HS-27A (cell line): ENCODE measurements around the gene OSR1.
A peak's percentile ranks its signal among the peaks of the same experiment; 100 is the strongest.

Experiments
- DNase-seq: peaks from one replicate; pipeline ENCODE4 v3.0.0-alpha.2; 2012; ENCODE audit warnings: low read depth, missing footprints

Gene OSR1

DNA sequence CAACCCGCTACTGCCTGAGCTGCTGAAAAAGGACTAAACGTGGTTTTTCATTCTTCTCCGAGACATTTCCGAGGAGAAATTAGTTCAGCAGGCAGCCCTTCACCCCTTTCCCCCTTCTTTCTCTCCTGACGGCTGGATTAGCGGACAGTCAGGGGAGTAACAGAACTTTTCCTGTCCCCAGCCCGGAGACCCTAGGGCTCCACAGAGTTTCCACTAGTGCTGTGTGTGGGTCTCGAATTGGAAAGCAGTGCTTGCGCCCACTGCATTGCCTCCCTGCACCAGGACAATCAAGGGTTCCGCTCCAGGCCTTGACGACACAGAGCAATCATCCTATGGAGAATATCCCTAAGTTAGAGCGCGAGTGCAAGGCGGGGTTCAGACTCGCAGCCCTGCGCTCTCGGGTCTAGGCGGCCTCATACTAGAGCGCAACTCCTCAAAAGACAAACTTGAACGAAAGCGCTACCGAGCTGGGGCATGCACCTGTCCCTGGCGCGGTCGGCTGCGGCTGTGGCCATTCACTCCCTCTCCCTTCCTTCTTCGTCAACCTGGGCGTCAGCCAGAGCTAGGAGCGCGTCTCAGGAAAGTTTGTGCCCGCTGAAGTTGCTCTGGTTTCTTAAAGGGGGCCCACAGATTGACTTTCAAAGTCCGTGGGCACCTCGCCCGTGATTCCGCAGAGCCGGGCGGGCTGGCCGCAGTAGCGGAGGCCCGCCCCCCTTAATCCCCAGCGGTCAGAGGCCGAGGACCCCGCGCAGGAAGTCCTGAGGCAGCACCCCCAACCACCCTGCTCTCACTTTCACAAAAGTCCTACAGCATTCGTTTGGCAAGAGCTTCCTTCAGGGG is 801 bp downstream of the OSR1 start:
- no peak for DNase-seq

DNA sequence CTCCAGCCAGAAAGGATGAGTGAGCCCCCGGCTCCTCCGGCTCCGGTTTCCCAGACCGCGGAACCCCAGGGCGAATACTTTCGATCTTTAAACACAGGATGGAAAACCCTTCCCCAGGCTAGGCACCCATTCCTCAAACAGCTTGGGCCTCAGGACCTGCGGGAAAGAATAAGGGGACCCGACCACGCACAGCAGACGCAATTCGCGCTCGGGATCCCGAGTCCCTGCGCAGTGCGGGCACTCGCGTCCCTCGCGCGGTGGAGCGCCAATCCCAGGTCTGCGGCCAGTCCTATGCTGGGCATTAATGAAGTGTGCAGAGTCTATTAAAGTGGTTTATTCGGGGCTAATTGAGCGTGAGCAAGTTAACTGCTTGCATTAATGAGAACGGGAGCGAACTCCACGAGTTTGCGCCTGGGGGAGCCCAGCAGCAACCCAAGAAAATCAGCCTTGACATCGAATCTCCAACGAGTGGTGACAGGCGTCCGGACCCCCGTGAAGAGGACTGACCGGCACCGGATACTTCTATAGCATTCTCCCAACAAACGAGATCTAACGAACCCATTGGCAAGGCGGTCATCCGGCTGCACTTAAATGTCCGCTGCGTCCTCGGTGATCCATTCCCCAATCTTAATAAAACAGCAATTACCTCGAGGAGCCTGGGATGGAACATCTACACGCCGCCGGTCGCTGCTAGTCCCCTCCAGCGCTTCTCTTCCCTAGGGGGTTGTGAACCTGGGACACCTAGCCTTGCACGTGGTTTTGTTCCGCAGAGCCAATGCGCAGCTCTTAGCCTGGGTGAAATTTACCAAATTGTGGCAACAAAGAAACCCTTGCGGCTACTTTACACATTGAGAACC is 1.6 kb downstream of the OSR1 start:
- DNase-seq: no peak

DNA sequence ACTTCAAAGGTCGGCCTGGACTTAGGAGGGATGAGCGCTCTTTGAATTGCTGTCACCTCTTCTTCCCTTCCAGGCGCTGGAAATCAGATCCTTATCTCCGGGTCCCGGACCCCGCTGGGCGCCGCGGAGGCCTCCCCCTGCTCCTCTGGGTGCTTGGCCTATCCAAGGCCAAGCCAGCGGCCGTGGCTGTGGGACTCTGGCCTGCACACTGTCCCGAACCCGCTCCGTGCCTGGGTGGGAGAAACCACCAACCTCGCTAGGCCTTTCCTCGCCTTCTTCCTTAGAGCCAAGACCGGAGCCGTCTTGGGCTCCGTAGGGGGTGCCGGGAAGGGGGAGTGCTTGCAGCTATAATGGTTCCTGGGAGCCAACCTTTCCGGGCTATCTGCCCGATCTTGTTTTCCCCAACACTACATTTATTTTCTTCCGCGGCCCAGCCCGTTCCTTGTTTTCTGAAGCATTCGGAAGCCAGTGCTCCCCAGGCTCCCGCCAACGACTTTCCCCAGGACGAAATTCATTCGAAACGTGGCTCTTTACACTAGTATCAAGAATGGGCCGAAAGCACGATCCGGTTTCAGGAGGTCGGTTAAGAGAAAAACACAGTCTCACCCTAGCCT is 2.4 kb downstream of the OSR1 start:
- DNase-seq: no peak

- DNase-seq: no peak
Observed at GRCh38 chr2:19355416-19355821, 3.0 kb downstream of the OSR1 start.

GRCh38 chr2:19355014-19355405 is 3.4 kb downstream of the OSR1 start:
- no peak for DNase-seq

GRCh38 chr2:19353721-19354050 is 4.7 kb downstream of the OSR1 start:
- DNase-seq: no peak

DNA sequence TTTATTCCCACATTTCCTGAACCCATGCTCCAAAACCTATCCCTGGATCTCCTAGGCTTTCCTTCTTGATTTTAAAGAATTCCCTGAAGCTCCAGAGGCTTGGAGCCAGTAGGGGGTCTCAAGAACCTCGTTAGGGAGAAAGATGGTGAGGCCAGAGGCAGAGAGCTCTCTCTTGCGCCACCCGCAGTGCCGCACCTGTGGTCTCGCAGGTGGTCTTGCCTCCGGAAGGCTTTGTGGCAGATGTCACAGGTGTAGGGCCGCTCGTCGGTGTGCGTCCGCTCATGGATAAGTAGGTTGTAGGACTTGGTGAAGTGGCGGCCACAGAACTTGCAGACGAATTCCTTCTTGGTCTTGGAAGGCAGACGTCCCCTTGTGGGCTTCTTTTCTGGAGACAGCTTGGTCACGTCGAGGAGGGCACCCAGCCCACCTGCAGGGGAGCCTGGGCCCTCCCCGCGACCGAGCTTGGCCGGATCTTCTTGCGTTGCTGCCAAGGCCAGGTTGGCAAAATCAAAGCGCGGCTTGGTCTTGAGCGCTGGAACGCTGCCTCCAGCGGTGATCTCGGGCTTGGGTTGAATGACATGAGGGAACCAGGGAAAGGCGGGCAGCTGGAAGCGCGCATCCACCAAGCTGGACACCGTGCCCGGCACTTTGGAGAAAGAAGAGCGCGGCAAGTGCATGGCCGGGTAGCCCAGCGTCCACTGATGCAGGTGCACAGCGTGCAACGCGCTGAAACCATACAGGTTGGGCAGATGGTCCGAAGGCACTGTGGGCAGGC is 5.3 kb downstream of the OSR1 start:
- no peak for DNase-seq

- DNase-seq: no peak
Observed at GRCh38 chr2:19351899-19352697, 6.3 kb downstream of the OSR1 start.

DNA sequence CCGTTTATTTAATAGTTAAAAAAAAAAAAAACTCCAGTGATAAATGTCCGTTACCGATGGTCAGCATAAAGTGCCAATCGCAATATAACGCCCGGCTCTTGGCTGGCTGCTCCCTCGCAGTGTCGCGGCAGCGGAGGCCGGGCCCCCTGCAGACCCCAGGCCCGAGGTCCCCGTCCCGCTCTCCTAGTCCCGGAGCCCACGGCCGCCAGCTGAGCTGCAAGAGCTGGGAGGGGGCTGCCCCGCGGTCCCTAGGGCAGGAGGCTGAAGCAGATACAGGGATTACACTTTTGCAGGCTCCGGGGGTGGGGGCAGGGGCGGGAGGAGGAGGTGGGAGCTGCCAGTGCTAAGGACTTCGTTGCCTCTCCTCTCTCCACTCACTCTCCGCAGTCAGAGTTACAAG is 6.9 kb downstream of the OSR1 start:
- DNase-seq: no peak

- DNase-seq: no peak
Observed at GRCh38 chr2:19350678-19351401, 7.6 kb downstream of the OSR1 start.

DNA sequence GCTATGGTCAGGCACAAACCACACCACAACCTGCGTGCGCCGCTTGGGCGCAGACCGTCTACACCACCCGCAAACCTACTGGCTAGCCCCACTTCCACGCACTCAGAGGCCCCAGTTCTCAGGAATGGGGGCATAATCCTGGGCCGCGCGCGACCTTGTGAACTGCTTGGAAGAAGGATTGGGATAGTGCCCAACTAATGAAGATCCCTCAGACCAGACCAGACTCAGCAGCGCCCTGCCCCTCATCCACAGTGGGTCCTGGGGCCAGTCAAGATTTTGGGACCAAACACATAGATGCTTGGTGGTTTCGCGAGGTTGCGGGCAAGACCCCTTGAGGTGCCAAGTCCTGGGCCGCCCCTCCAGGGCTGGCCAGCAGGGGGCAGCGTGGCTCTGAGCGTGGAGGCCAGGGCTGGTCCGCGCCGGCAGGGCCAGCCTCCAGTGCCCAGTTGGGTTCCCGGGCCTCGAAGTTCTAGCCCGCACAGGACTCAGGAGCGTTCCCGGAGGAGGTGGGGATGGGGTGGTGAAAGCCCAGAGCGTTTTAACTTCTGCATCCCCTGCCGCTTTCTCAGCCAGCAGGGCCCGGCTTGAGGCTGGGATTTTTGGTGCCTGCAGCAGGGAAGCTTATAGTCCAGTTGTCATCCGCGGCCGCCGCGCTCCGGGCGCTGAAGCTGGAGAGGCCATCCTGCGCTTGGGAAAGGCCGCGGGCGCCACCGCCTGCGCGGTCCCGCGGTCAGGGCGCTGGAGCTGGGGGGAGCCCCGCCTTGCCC is 8.3 kb downstream of the OSR1 start:
- DNase-seq: no peak

DNA sequence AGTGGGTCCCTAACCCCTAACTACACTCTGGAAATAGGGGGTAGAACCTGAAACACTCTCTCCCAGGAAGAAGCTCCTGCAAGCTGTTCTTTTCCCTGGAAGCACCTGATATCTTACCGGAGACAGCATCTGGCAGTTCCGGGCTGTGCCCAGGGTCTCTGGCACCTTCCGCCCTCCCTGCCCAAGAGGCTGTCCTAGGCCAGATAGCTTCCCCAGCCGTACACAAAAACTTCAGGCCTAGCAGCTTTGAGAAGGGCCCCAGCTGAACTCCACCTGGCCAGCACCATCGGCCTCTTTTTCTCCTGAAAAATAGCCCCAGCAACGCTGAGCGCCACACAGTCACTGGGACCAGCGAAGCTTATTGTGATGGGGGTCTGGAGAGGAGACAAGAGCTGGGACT is 9.7 kb downstream of the OSR1 start:
- no peak for DNase-seq

DNA sequence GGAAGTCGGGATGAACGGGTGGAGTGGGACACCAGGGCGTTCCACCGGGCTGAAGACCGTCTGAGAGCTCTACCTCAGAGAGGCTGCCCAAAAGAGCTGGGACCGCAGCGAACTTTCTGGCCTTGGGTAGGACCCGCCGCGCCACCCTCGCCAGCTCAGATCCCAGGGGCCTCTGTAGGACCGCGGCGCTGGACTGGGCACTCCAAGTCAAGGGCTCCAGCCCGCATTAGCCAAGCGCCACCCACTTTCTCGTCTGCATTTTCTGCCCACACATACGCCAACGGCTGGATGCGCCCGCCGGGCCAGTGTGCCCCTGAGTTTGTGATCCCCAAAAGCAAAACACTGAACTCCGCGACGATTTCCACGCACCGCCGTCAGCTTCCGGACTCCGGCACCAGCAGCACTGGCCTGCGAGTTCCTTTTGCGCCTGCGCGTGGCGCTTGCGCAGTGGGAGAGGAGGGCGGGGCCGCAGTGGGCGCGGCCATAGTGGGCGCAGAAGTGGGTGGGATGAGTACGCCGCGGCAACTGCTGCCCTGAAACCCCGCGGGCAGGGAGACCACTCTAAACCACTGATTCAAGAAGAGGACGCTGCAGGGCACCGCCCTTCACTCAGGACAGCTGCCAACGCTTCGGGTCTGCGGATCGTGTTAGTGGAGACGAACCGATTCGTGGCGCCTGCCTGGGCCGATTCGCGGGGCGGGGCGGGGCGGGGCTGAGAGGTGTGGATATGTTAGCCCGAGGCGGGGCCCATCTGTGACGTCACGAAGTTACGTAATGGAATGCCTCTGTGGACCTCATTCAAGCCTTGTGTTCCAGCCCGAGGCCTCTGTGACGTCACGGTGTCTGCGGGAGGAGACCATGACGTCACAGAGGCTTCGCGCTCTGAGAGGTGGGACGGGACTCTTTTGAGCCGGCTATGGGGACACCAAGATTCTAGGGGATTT is 10.5 kb downstream of the OSR1 start:
- DNase-seq: peak; percentile 92

DNA sequence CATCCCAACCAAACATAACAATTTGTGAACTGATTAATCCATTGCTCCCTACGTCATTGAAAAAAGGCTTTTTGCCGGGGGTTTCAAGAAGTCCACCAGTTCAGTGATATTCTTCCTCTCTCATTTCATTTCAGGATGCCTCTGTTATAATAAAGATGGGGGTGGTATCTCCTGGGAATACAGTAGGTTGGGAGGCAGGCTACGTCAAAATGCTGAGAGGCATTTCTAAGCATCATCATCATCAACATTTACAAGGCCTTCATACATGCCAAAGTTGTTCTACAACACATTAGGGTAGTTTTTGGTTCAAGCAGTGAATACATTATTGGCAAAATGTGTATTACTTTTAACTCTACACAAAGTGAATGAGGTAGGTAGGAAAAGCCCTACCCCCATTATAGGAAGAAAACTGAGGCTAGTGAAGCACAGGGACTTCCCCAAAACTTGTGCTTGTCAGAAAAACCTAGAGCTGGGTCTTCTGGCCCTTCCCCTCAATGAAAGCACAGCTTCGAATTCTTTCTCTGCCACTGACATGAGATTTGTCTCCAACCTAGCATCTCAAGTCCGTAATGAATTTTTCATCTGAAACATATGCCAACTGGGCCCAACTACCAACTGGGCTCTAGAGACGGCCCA is 11.3 kb downstream of the OSR1 start:
- DNase-seq: no peak

DNA sequence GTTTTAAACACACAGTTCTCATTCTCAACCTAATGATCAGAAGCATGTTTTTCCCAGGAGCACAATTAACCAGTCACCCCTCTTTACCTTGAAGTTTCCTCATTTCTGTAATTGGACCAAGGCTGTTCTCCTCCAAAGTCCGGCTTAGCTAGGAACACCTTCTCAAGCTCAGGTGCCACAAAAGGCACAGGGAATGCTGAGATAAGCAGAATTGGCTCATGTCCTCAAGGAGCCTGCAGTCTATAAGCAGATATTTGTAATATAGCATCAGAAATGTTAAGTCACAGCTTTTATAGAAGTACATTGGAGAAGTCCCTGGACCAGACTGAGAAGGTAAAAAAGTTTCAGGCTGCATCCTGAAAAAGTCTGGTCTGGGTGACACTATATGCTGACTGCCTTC is 20.7 kb downstream of the OSR1 start:
- no peak for DNase-seq

DNA sequence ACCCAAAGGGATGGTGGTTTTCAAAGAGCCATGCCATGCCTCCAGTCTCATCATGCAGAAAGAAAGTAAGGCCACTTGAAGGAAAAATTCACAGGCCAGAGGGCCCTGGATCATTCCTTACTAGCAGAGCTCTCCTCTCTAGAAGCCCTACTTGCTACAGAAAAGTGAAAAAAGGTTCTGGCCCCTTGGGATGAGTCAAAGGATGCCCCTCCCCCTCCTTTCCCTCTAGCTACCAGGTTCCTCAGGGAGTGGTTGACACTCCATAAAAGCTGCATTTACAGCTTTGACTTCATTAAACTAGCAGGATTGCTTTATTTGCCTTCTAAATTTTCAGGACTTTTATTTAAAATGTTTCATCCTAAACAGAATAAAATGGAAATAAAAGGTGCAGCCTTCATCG is 21.2 kb downstream of the OSR1 start:
- DNase-seq: no peak

DNA sequence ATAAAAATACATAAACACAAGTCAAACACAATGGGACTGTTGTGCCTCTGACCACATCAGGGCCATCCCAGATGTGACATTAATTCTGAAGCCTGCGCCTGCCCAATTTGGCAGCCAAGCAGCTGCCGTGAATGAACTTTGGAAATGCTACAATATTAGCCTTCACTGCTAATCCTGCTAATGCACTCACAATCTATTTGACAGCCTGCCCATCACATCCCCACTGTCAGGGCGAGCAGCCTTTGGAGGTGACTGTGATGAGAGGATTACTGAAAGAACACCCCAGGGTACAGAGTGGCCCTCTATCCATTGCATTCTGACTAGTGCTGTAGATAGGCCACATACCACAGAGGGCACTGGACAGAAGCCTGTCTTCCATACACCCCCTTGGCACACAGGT is 21.6 kb downstream of the OSR1 start:
- no peak for DNase-seq

DNA sequence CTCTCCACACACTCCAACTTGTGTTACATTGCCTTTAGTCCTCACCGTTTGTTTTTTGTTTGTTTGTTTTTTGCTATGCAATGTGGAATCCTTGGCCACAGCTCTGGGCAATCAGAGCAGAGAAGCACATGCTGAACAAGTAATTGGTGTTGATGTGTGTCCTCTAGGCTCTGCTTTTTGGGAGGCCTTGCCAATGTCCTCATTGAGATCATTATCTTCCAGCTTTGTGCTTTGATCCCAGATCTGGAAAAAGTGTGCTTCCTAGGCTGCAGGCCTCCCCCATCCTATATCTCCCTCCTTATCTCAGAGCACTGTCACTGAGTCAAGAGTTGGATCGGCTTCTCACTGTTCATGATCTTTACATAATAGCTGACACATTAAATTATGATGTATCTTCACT is 25.9 kb downstream of the OSR1 start:
- DNase-seq: no peak
